Body of pancreas (tissue), 4 donors: ENCODE measurements around the gene APOA4.

Experiments
- POLR2A ChIP-seq, 3 donors: fragments of 450-650 bp; IDR thresholded peaks; one replicate each; pipeline ENCODE4 v1.6.1; 2016; ENCODE audit warnings: antibody characterized with exemption in 3 of 3, mild to moderate bottlenecking in 2 of 3
- TF ChIP-seq, protein P1 (sequence below), 7 experiments: fragments of 450-650 bp in 4 of 7; fragments of 200-600 bp in 3 of 7; sonication (generic) in 3 of 7; IDR thresholded peaks; one replicate each; pipeline ENCODE4 v1.5.1; 2016 to 2019; ENCODE audit warnings: antibody characterized with exemption in 7 of 7

GRCh38 chr11:116871248-116871647 lies 48.1 kb upstream of the APOA4 start:
- TF ChIP-seq, protein P1, sequence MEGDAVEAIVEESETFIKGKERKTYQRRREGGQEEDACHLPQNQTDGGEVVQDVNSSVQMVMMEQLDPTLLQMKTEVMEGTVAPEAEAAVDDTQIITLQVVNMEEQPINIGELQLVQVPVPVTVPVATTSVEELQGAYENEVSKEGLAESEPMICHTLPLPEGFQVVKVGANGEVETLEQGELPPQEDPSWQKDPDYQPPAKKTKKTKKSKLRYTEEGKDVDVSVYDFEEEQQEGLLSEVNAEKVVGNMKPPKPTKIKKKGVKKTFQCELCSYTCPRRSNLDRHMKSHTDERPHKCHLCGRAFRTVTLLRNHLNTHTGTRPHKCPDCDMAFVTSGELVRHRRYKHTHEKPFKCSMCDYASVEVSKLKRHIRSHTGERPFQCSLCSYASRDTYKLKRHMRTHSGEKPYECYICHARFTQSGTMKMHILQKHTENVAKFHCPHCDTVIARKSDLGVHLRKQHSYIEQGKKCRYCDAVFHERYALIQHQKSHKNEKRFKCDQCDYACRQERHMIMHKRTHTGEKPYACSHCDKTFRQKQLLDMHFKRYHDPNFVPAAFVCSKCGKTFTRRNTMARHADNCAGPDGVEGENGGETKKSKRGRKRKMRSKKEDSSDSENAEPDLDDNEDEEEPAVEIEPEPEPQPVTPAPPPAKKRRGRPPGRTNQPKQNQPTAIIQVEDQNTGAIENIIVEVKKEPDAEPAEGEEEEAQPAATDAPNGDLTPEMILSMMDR (IDR thresholded peaks at IDR 0.05) = no peak
- TF ChIP-seq POLR2A (IDR thresholded peaks at IDR 0.05) = no peak
